ENCODE data around the gene H1-8.
"Not testable (repeated sequence)": the region's sequence is repeated elsewhere in the genome, so short reads cannot be mapped to it uniquely, and the experiment has no call there.

Gene H1-8
- total RNA-seq, result 0 reads per million in 9 experiments

DNA sequence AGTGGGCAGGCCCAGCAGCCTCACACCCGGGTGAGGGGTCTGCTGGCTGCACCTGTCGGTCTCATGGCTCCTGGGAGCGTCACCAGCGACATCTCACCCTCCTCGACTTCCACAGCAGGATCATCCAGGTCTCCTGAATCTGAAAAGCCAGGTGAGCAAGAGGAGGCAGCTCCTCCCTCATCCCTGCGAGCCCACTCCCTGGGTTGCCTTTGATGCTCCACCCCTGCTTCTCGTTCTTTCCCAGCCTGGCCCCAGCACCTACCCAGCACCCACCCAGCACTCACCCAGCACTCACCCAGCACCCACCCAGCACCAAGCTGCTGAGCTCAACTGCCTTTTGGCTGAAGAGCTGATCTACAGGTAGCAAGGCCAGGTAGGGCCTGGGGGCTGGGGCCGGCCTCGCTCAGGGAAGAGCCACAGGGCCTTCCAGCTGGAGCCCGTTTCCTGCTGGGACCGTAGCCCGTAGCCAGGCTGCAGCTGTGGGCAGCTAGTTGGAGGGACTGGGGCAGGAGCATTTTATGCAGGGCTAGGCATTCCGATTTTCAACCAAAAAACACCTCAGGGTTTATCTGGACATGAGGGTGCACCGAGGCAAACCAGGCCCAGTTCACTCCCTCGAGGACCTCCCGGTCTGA, at the start of gene H1-8:
Gene H1-8, plus strand, starts transcription at position 20 of the 635 bp plus-strand sequence. Its CDS starts 44 bp downstream, at position 64.
- Mint-ChIP-seq H3K36me3 (ENCODE audit: insufficient read depth) (peaks cover 3% of the 10 kb centered on the region), H3K4me1 (ENCODE audit: low read depth in 2 of 2) (peaks cover 4 to 5% of the 10 kb centered on the region in 2 donors), H3K27ac (peak within 1 kb of the TSS; percentile 63 to 71), H3K27me3 (peaks cover 0 to 4% of the 10 kb centered on the region in 2 donors), H3K9me3 (no peaks in the 10 kb centered on the region), H3K4me3 (no peak within 1 kb of the TSS)
- DNase-seq (no peak), ATAC-seq (replicated peaks) (no peak)

GRCh38 chr3:129493206-129493605, 49.8 kb upstream of the H1-8 start:
- ATAC-seq (replicated peaks), result no peak
- Mint-ChIP-seq H3K27ac (no peak overlapping the region), H3K9me3 (no peaks in the 10 kb centered on the region), H3K27me3 (no peaks in the 10 kb centered on the region), H3K4me3 (no peak overlapping the region), H3K36me3 (ENCODE audit: insufficient read depth) (no peaks in the 10 kb centered on the region), H3K4me1 (ENCODE audit: low read depth in 2 of 2) (peaks cover 3 to 7% of the 10 kb centered on the region in 2 donors)
- DNase-seq, result no peak

DNA sequence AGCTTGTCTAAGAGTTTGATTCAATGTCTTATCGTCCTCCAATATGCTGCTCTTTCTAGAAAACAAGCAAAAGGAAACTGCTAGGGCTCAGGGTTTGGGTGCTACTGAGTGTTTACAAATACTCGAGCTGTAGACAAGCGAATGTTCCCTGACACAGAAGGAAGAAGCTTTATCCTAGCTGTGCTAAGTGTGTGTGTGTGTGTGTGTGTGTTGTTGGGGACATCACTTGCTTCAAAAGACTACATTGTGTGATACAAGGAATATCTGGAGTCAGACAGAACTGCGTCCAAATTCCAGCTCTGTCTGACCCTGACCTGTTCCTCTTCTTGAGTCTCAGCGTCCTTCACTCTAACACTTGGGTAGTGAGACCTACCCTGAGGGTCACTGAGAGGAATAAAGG, 48.5 kb upstream of the H1-8 start:
- not testable (repeated sequence) for ATAC-seq (replicated peaks); H3K36me3 Mint-ChIP-seq (ENCODE audit: insufficient read depth); H3K27ac Mint-ChIP-seq; DNase-seq; H3K9me3 Mint-ChIP-seq; H3K27me3 Mint-ChIP-seq; H3K4me1 Mint-ChIP-seq (ENCODE audit: low read depth in 2 of 2); H3K4me3 Mint-ChIP-seq

DNA sequence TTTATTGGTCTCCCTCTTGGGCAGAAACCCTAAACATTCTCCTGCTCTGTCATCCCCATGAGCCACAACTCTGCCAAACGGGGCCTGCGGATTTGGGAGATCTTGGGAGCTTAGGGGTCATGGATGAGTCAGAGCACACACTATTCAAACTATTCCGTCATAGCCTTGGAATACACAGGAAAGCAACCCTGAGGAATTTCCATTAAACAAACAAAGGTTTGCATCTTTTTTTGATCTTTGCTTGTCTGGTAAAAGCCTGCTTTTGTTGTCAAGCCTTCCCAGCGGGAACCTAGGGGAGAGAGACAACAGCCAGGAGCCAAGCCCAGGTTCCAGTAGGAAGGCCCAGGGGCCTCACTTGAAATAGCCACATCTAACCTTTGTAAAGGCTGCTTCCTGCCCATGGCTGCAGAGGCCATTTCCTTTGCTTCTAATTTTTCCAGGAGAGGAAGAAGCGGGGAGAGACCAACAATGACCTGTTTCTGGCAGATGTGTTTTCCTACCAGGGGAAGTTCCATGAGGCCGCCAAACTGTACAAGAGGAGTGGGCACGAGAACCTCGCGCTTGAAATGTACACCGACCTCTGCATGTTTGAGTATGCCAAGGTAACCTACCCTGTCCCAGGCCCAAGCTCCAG, 47.9 kb upstream of the H1-8 start:
- not testable (repeated sequence) for H3K4me3 Mint-ChIP-seq; DNase-seq; H3K27ac Mint-ChIP-seq; H3K4me1 Mint-ChIP-seq (ENCODE audit: low read depth in 2 of 2); H3K27me3 Mint-ChIP-seq; H3K36me3 Mint-ChIP-seq (ENCODE audit: insufficient read depth); H3K9me3 Mint-ChIP-seq; ATAC-seq (replicated peaks)

GRCh38 chr3:129497876-129498275, 45.1 kb upstream of the H1-8 start:
- DNase-seq; H3K36me3 Mint-ChIP-seq (ENCODE audit: insufficient read depth); H3K4me1 Mint-ChIP-seq (ENCODE audit: low read depth in 2 of 2); ATAC-seq (replicated peaks); H3K9me3 Mint-ChIP-seq; H3K27me3 Mint-ChIP-seq; H3K4me3 Mint-ChIP-seq: not testable (repeated sequence)
- H3K27ac Mint-ChIP-seq, result peak overlapping the region in 1 of 2 donors; percentile 4

- peak overlapping the region in 1 of 2 donors; percentile 81 for H3K27ac Mint-ChIP-seq
- not testable (repeated sequence) for DNase-seq; H3K9me3 Mint-ChIP-seq; H3K4me3 Mint-ChIP-seq; H3K36me3 Mint-ChIP-seq (ENCODE audit: insufficient read depth); H3K27me3 Mint-ChIP-seq; ATAC-seq (replicated peaks); H3K4me1 Mint-ChIP-seq (ENCODE audit: low read depth in 2 of 2)
Observed at GRCh38 chr3:129498603-129499488, 44.1 kb upstream of the H1-8 start.

GRCh38 chr3:129499604-129500333, 43.2 kb upstream of the H1-8 start:
- H3K4me1 Mint-ChIP-seq (ENCODE audit: low read depth in 2 of 2); H3K27ac Mint-ChIP-seq; ATAC-seq (replicated peaks); H3K36me3 Mint-ChIP-seq (ENCODE audit: insufficient read depth); H3K4me3 Mint-ChIP-seq; H3K9me3 Mint-ChIP-seq; DNase-seq; H3K27me3 Mint-ChIP-seq: not testable (repeated sequence)

DNA sequence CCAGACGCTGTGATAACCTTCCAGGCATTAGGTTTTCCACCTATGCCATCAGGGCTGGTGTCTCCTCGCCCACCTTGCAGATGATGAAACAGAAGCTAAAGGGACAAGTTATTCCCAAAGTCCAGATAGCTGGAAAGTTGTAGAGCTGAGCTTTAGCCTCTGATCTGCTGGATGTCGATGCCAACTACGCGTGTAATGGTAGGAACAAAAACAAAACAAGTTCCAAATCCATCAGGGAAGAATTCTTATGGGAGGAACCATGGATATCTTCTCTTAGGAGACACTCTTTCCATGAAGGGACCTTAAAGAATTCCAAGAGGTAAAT, 42.7 kb upstream of the H1-8 start:
- H3K36me3 Mint-ChIP-seq (ENCODE audit: insufficient read depth), result no peaks in the 10 kb centered on the region
- DNase-seq, result no peak

GRCh38 chr3:129501630-129502029, 41.3 kb upstream of the H1-8 start:
- H3K27ac Mint-ChIP-seq, result no peak overlapping the region
- H3K27me3 Mint-ChIP-seq, result no peaks in the 10 kb centered on the region
- H3K36me3 Mint-ChIP-seq (ENCODE audit: insufficient read depth), result no peaks in the 10 kb centered on the region
- peaks cover 0 to 7% of the 10 kb centered on the region in 2 donors for H3K4me1 Mint-ChIP-seq (ENCODE audit: low read depth in 2 of 2)
- no peak for ATAC-seq (replicated peaks)
- H3K4me3 Mint-ChIP-seq, result no peak overlapping the region
- no peak for DNase-seq
- no peaks in the 10 kb centered on the region for H3K9me3 Mint-ChIP-seq

More for the DNA sequence above, 42.7 kb upstream of the H1-8 start:
- H3K4me1 Mint-ChIP-seq (ENCODE audit: low read depth in 2 of 2), result peaks cover 0 to 7% of the 10 kb centered on the region in 2 donors
- no peaks in the 10 kb centered on the region for H3K27me3 Mint-ChIP-seq
- ATAC-seq (replicated peaks), result no peak
- H3K27ac Mint-ChIP-seq, result no peak overlapping the region
- no peaks in the 10 kb centered on the region for H3K9me3 Mint-ChIP-seq
- H3K4me3 Mint-ChIP-seq, result no peak overlapping the region

GRCh38 chr3:129502641-129503408, 40.1 kb upstream of the H1-8 start:
- ATAC-seq (replicated peaks) (no peak), DNase-seq (no peak)
- Mint-ChIP-seq H3K9me3 (no peaks in the 10 kb centered on the region), H3K27ac (no peak overlapping the region), H3K27me3 (no peaks in the 10 kb centered on the region), H3K4me3 (no peak overlapping the region), H3K4me1 (ENCODE audit: low read depth in 2 of 2) (peaks cover 0 to 7% of the 10 kb centered on the region in 2 donors), H3K36me3 (ENCODE audit: insufficient read depth) (no peaks in the 10 kb centered on the region)

- no peaks in the 10 kb centered on the region for H3K36me3 Mint-ChIP-seq (ENCODE audit: insufficient read depth)
- H3K4me1 Mint-ChIP-seq (ENCODE audit: low read depth in 2 of 2), result peaks cover 0 to 7% of the 10 kb centered on the region in 2 donors
- no peak overlapping the region for H3K27ac Mint-ChIP-seq
- DNase-seq (no peak), ATAC-seq (replicated peaks) (peak; percentile 54)
- H3K9me3 Mint-ChIP-seq, result no peaks in the 10 kb centered on the region
- no peak overlapping the region for H3K4me3 Mint-ChIP-seq
- H3K27me3 Mint-ChIP-seq, result no peaks in the 10 kb centered on the region
Observed at GRCh38 chr3:129503471-129504291, 39.3 kb upstream of the H1-8 start.

GRCh38 chr3:129504471-129505100, 38.4 kb upstream of the H1-8 start:
- H3K27ac Mint-ChIP-seq, result no peak overlapping the region
- no peaks in the 10 kb centered on the region for H3K27me3 Mint-ChIP-seq
- H3K9me3 Mint-ChIP-seq, result no peaks in the 10 kb centered on the region
- H3K4me3 Mint-ChIP-seq, result no peak overlapping the region
- peaks cover 0 to 7% of the 10 kb centered on the region in 2 donors for H3K4me1 Mint-ChIP-seq (ENCODE audit: low read depth in 2 of 2)
- no peaks in the 10 kb centered on the region for H3K36me3 Mint-ChIP-seq (ENCODE audit: insufficient read depth)
- DNase-seq, result no peak
- ATAC-seq (replicated peaks), result no peak

Data from effector memory CD8-positive, alpha-beta T cell (primary cell).